Ectodermal cell (in vitro differentiated cells): ENCODE measurements around the gene CACNB4.

Source experiments
- H3K27ac ChIP-seq: 2 replicates; pipeline ENCODE4 v1.7.0; 2013; ENCODE audit warnings: mild to moderate bottlenecking, low read depth, low read length; ENCODE audit not compliant: insufficient read depth, poor library complexity, severe bottlenecking
- H3K27me3 ChIP-seq: 2 replicates; pipeline ENCODE4 v1.7.0; 2013; ENCODE audit warnings: mild to moderate bottlenecking, low read length; ENCODE audit not compliant: insufficient read depth, control insufficient read depth, poor library complexity, severe bottlenecking
- H3K36me3 ChIP-seq: one replicate; pipeline ENCODE4 v1.7.0; 2013; ENCODE audit warnings: low read length; ENCODE audit not compliant: control insufficient read depth, insufficient read depth
- H3K4me1 ChIP-seq: one replicate; pipeline ENCODE4 v1.7.0; 2013; ENCODE audit warnings: low read length; ENCODE audit not compliant: control insufficient read depth, insufficient read depth
- H3K4me3 ChIP-seq: 2 replicates; pipeline ENCODE4 v1.7.0; 2013; ENCODE audit warnings: low read depth, low read length, control low read depth; ENCODE audit not compliant: insufficient read depth
- H3K9me3 ChIP-seq: 2 replicates; pipeline ENCODE4 v1.7.0; 2013; ENCODE audit warnings: mild to moderate bottlenecking, low read length, moderate library complexity; ENCODE audit not compliant: control insufficient read depth
- WGBS, 2 experiments: methylation state at CpG; one replicate each; pipeline ENCODE4 v1.1.7; 2013; ENCODE audit warnings: missing lambda C conversion rate in 2 of 2; 5-methylcytosine and 5-hydroxymethylcytosine counted together

The CACNB4 gene

GRCh38 chr2:151869291-151869690, 229.6 kb downstream of the CACNB4 start:
- WGBS, 2 experiments, result 79 to 82% methylated on average over 5 of the region's 5 CpGs
- no peaks in the 10 kb centered on the region for H3K9me3 ChIP-seq
- H3K27me3 ChIP-seq, result no peaks in the 10 kb centered on the region
- H3K27ac ChIP-seq, result no peak overlapping the region
- no peaks in the 10 kb centered on the region for H3K4me1 ChIP-seq
- H3K4me3 ChIP-seq, result no peak overlapping the region
- H3K36me3 ChIP-seq, result no peaks in the 10 kb centered on the region

DNA sequence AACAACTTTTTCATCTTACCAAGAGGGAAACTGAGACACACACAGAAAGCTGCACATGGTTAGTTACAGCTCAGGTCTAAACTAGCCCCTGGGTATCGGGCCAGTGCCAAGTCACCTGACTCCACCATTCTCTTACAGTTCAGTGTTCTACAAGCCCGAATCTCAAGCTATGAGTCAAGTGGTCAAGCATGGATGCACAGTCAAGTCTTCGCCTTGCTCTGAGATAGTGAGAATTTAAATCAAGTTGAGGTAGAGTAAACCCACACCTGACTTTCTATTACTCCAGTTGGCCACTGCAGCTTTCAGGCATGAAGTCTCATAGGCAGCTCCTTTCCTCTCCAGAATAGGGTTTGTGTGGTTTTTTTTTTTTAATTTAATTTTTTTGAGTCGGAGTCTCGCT, 236.1 kb downstream of the CACNB4 start:
- no peak overlapping the region for H3K4me3 ChIP-seq
- no peak overlapping the region for H3K27ac ChIP-seq
- no peaks in the 10 kb centered on the region for H3K27me3 ChIP-seq
- WGBS, 2 experiments, result 94 to 98% methylated on average over 5 of the region's 5 CpGs
- no peaks in the 10 kb centered on the region for H3K36me3 ChIP-seq
- H3K9me3 ChIP-seq, result no peaks in the 10 kb centered on the region
- H3K4me1 ChIP-seq, result no peaks in the 10 kb centered on the region

DNA sequence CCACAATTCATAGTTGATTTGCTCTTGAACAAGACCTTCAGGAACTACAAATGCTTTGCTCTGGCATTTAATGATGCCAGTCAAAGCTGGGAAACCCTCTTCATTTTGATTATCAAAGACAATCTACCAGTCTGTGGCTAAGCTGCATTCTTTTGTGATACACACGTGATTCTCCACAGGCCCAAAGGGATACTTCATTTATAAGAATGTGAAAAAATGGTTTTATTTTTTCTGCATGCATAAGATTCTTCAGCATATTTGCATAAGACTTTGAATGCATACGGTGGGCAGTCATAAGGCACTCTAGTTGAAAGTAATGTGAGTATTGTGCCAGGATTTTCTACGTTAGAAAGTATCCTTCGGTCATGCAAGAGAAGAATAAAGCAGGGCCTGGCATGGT, 237.7 kb downstream of the CACNB4 start:
- H3K9me3 ChIP-seq, result no peaks in the 10 kb centered on the region
- no peaks in the 10 kb centered on the region for H3K27me3 ChIP-seq
- no peaks in the 10 kb centered on the region for H3K4me1 ChIP-seq
- no peaks in the 10 kb centered on the region for H3K36me3 ChIP-seq
- 95% methylated on average over 4 of the region's 4 CpGs for WGBS, 2 experiments
- H3K4me3 ChIP-seq, result no peak overlapping the region
- H3K27ac ChIP-seq, result no peak overlapping the region

DNA sequence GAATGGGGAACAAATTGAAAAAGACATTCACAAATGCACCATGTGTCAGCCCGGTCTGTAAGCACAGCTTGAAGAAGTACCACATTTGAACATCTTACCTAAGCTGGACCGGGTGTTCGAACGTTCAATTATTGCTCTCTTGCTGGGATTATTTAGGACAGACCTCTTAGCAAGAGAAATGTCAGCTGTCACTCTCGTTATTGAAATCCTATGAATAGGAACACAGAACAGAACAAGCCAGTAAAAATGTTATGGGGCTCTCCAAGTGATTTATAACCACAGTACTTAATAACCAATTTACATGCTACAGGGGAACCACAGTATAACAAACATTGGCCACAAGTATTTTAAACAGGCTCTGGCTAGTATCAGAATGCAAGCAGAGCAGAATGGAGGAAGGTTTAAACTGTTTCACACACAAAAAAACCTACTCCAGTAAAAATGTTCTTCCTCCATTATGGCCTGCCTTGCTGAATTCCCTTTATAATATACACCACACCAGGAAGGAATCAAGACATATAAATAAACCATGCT, 238.2 kb downstream of the CACNB4 start:
- H3K9me3 ChIP-seq, result no peaks in the 10 kb centered on the region
- no peaks in the 10 kb centered on the region for H3K4me1 ChIP-seq
- no peak overlapping the region for H3K27ac ChIP-seq
- no peaks in the 10 kb centered on the region for H3K36me3 ChIP-seq
- 95 to 97% methylated on average over 5 of the region's 5 CpGs for WGBS, 2 experiments
- no peaks in the 10 kb centered on the region for H3K27me3 ChIP-seq
- no peak overlapping the region for H3K4me3 ChIP-seq

- H3K4me1 ChIP-seq, result no peaks in the 10 kb centered on the region
- no peaks in the 10 kb centered on the region for H3K9me3 ChIP-seq
- H3K27me3 ChIP-seq, result no peaks in the 10 kb centered on the region
- WGBS, 2 experiments, result 97% methylated on average over 4 of the region's 4 CpGs
- no peak overlapping the region for H3K27ac ChIP-seq
- H3K4me3 ChIP-seq, result no peak overlapping the region
- H3K36me3 ChIP-seq, result no peaks in the 10 kb centered on the region
Observed at GRCh38 chr2:151860210-151860609, 238.6 kb downstream of the CACNB4 start.

DNA sequence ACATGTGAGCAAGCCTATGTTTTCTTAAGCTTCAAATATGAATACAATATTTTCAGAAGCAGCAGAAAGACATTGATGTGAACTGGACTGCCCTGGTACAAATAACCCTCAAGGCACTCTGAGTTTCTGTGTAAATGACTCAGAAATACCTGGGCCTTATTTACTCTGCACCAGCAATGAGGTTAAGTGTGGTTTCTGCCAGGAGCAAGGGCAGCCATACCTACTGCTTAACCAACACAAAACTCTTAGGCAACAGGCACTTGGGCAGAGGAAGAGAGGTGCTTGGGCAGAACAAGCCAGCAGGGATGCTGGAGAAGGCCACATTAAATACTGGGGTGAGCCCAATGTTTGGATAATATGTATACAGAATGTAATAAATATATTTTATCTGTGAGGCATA, 241.2 kb downstream of the CACNB4 start:
- no peaks in the 10 kb centered on the region for H3K4me1 ChIP-seq
- no peak overlapping the region for H3K4me3 ChIP-seq
- no peaks in the 10 kb centered on the region for H3K9me3 ChIP-seq
- no peak overlapping the region for H3K27ac ChIP-seq
- no peaks in the 10 kb centered on the region for H3K36me3 ChIP-seq
- H3K27me3 ChIP-seq, result no peaks in the 10 kb centered on the region

- H3K9me3 ChIP-seq, result no peaks in the 10 kb centered on the region
- no peaks in the 10 kb centered on the region for H3K27me3 ChIP-seq
- no peaks in the 10 kb centered on the region for H3K4me1 ChIP-seq
- no peaks in the 10 kb centered on the region for H3K36me3 ChIP-seq
- no peak overlapping the region for H3K4me3 ChIP-seq
- 80% methylated on average over 2 of the region's 3 CpGs; no CpG with 5 or more reads in 1 of the 2 experiments for WGBS, 2 experiments
- H3K27ac ChIP-seq, result no peak overlapping the region
Observed at GRCh38 chr2:151855111-151855510, 243.7 kb downstream of the CACNB4 start.

GRCh38 chr2:151853070-151853758, 245.6 kb downstream of the CACNB4 start:
- WGBS, 2 experiments, result 91 to 92% methylated on average over 3 of the region's 3 CpGs
- no peak overlapping the region for H3K27ac ChIP-seq
- no peaks in the 10 kb centered on the region for H3K27me3 ChIP-seq
- no peaks in the 10 kb centered on the region for H3K9me3 ChIP-seq
- no peaks in the 10 kb centered on the region for H3K4me1 ChIP-seq
- no peak overlapping the region for H3K4me3 ChIP-seq
- H3K36me3 ChIP-seq, result no peaks in the 10 kb centered on the region

GRCh38 chr2:151852260-151853069, 246.4 kb downstream of the CACNB4 start:
- WGBS, 2 experiments, result 89 to 94% methylated on average over 5 to 6 of the region's 6 CpGs
- Histone ChIP-seq H3K9me3 (no peaks in the 10 kb centered on the region), H3K27me3 (no peaks in the 10 kb centered on the region), H3K4me3 (no peak overlapping the region), H3K4me1 (no peaks in the 10 kb centered on the region), H3K27ac (no peak overlapping the region), H3K36me3 (no peaks in the 10 kb centered on the region)

- no peaks in the 10 kb centered on the region for H3K9me3 ChIP-seq
- WGBS, 2 experiments, result 91 to 94% methylated on average over 3 of the region's 3 CpGs
- no peak overlapping the region for H3K27ac ChIP-seq
- H3K4me1 ChIP-seq, result no peaks in the 10 kb centered on the region
- no peaks in the 10 kb centered on the region for H3K36me3 ChIP-seq
- H3K27me3 ChIP-seq, result no peaks in the 10 kb centered on the region
- no peak overlapping the region for H3K4me3 ChIP-seq
Observed at GRCh38 chr2:151851761-151852160, 247.1 kb downstream of the CACNB4 start.
